GM21515 (cell line): ENCODE results near the gene NYAP2.

Experiments used
- ATAC-seq: cut with Tn5 transposase; IDR thresholded peaks from one replicate; pipeline ENCODE4 v1.9.1; 2021; ENCODE audit not compliant: unreplicated experiment

NYAP2 gene

GRCh38 chr2:225479386-225479785 is 79.9 kb downstream of the NYAP2 start:
- ATAC-seq: no peak

- no peak for ATAC-seq
Measured at GRCh38 chr2:225484751-225485150, 85.2 kb downstream of the NYAP2 start.

DNA sequence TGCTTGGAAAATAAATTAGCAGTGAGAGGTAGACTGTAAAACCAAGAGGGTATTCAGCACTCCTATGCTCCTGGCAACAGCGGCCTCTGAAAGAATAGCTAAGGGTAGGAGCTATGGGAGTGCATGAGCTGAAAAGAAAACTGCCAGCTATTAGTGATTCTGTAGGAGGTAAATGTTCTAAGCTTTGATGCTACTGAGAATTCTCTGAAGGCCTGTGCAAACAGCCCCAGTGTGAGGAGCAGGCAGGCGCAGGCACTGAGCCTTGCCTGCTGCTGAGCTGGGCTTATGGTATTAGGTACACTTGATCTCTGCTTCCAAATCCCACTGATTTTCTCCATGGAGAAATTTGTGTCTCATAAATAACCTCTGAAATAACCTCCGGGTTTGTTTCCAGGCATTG is 86.7 kb downstream of the NYAP2 start:
- no peak for ATAC-seq

DNA sequence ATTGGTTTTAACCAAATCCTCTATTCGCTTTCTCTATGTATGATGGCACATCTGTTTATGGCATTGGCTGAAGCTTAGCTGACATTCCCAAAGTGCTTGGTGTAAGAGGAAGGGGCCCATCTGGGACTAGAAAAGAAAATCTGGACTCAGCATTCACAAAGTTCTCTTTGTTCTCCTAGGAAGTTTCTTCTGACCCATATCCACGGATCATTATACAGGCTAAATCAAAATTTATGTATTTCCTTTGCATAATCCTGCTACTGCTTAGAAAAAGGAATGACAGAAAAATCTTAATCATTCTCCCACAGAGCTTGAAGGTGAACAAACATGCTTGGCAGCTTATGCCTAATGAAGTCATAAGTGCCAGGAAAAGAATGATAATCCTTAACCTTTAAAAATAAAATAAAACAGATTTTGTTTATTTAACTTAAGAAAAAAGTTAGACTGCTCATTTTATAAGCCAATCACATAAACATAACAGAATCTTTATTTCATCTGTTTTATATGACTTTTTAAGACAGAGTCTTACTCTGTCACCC is 88.4 kb downstream of the NYAP2 start:
- ATAC-seq: no peak

DNA sequence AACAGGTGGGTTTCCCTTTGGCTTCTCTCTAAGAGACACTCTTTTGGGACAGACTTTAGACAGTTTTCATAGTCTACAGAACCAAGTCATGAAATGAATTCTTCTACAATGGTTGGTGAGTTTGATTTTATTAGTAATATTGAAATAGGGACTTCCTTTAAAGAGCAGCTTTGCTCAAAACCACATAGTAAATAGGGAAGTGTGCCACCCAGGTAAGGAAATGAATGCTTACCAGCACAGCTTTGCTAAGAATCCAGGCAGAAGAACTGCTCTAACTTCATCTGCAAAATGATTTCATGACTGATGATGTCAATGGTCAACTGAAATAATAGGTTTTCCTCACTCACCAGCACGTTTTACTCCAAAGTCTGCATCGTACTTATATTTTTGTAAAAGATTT is 89.2 kb downstream of the NYAP2 start:
- no peak for ATAC-seq

DNA sequence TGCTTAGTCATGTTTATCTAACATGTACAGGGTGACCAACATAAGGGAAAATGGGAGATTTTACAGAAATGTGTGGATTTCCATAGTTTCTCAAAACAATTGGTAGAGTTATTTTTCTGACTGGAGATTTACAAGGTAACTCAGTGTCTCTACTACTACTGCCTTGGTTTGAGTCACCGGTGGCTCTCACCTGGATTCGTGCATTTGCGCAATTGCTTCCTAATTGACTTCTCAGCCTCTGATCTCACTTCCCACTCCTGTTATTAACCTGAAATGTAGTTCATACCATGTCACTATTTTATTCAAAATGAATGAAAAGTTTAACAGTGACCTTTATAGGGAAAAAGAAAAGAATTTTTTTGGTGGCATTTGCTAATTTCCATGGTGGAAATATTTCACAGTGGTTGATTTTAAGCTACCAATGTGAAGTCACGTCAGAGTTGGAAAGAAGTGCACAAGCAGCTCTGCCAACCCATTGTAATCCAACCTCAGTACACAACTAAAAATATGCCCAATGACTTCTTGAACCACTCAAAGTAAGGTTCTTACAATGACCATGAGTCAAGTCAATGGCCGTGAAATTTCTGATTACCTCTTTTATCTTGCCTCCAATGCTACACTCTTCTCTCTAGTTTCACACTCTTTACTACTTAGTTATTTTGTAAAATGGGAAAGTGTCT is 94.0 kb downstream of the NYAP2 start:
- no peak for ATAC-seq

- ATAC-seq: no peak
Measured at GRCh38 chr2:225494100-225494459, 94.6 kb downstream of the NYAP2 start.

- ATAC-seq: no peak
Measured at GRCh38 chr2:225495706-225496105, 96.2 kb downstream of the NYAP2 start.

DNA sequence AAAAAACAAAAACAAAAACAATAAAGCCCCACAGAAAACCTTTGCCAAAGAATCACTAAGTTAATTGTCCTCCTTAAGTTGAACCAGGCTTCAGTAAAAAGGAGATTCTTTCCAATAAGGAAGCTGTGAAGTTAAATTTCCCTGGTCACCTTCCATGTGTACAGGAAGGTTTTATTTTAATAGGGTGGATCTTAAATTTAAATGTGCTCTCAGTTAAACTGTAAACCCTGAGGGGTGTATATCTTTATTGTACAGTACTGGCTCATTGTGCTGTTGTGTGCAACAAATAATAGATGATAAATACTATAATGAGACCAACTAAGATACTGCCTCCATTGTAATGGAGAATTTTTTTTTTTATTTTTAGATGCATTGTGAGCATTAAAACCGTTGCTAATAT is 97.1 kb downstream of the NYAP2 start:
- ATAC-seq: no peak

- no peak for ATAC-seq
Measured at GRCh38 chr2:225497166-225497565, 97.7 kb downstream of the NYAP2 start.

GRCh38 chr2:225501022-225501421 is 101.5 kb downstream of the NYAP2 start:
- no peak for ATAC-seq

GRCh38 chr2:225502971-225503370 is 103.5 kb downstream of the NYAP2 start:
- no peak for ATAC-seq

GRCh38 chr2:225510796-225511195 is 111.3 kb downstream of the NYAP2 start:
- no peak for ATAC-seq

DNA sequence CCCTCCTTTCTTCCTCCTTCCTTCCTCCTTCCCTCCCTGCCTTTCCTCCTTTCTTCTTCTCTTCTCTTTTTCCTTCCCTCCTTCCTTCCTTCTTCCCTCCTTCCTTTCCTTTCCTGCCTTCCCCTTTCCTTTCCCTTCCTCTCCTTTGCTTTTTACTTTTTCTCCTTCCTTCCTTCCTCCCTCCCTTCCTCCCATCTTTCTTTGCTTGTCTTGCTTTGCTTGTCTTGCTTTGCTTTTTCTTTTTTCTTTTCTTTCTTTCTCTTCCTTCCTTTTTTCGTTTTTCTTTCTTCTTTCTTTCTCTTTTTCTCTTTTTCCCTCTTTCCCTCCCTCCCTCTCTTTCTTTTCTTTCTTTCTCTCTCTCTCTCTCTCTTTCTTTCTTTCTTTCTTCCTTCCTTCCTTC is 113.0 kb downstream of the NYAP2 start:
- no peak for ATAC-seq

DNA sequence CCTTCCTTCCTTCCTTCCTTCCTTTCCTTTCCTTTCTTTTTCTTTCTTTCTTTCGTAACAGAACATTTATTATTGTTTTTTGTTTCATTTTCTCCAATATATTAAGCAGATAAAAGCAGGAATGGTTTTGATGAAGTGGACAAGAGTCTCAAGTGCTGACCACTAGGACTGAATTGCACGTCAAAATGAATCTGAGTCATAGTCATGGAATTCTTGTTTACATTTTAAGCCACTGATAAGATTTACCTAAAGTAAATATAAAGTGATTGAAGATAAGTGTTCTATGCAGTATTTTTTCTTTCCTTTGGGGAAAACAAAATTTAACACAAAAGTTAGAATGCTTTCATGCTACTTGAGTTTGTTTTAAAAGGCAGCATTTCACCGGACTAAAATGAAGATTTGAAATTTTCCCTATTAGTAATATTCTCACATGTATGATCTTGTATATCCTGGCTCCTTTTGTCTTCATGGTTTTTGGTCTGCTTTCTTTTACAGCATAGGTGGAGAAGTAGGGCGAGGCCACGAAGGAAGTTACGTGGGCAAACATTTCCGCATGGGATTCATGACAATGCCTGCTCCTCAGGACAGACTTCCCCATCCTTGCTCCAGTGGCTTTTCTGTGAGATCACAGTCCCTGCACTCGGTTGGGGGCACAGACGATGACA is 113.5 kb downstream of the NYAP2 start:
- ATAC-seq: no peak

GRCh38 chr2:225515033-225515432 is 115.5 kb downstream of the NYAP2 start:
- ATAC-seq: no peak

- no peak for ATAC-seq
Measured at GRCh38 chr2:225526760-225527390, 127.4 kb downstream of the NYAP2 start.

- ATAC-seq: no peak
Measured at GRCh38 chr2:225531559-225531958, 132.0 kb downstream of the NYAP2 start.

DNA sequence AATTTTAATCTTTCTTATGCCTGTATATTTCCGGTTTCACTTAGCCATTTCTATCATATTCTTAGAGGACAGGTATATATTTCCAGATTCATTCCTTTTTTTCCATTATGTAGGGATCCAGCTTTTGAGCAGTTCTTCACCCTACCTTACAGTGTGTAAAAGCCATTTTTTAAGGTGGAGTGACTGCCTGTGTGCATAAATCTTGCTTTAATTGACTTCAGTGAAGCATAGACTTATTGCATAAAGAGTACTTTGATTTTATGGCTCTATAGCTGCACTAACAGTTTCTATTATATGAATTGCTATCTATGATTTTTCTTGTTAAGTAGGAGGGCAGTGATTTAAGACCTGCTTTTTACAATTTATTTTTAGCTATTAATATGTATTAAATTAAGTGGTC is 132.6 kb downstream of the NYAP2 start:
- no peak for ATAC-seq

DNA sequence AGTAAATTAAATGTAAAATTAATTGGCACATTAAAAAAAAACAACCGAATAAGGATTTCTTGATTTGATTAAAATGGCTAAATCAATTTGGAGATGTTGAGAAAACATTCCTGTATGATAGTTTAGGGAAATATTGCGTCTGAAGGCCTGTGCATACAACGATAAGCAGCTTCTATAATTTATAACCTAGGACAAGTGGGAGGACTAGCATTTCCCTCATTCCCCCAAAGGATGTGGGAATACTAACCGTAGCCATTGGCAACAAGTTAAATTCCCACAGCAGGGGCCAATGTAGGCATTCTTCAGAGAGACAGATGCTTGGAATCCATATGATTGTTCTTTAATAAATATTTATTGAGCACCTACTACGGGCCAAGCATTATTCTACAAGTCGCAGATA is 134.5 kb downstream of the NYAP2 start:
- ATAC-seq: no peak

DNA sequence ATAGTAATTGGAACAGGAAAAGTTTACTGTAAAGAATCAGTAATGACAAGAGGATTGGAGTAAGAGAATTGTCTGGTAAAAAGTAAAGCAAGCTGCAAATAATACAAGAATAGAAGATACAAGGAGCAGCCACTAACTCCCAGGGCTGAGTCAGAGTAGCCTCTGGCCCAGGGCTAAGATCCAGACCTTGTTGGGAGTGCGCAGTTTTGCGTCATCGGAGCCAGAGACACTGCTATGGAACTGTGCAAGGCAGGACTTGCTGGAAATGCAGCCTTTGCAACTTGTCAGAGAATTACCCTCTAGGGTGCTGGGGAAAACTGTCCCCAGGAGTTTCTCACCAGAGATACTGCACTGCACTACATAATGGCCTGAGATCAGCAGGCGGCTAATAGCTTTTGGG is 135.2 kb downstream of the NYAP2 start:
- no peak for ATAC-seq

DNA sequence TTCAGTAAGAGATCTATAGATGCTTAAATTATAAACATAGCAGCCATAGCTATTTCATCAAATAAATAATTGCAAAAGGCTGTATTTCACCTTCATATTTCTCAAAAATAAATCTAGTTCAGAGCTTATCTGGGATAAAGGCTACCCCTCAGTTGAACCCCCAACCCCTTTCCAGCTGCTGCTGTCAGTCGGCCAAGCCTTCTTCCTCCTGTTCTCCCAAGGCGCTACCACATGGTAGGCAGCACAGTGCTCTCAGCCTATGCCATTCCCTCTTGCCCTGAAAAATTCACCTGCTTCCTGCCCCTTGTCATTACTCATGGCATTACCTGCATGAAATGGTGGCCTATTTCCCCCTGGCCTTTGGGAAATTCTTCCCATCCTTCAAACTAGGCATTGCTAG is 136.5 kb downstream of the NYAP2 start:
- no peak for ATAC-seq
